Measurements from ENCODE around the gene EYA2.

DNA sequence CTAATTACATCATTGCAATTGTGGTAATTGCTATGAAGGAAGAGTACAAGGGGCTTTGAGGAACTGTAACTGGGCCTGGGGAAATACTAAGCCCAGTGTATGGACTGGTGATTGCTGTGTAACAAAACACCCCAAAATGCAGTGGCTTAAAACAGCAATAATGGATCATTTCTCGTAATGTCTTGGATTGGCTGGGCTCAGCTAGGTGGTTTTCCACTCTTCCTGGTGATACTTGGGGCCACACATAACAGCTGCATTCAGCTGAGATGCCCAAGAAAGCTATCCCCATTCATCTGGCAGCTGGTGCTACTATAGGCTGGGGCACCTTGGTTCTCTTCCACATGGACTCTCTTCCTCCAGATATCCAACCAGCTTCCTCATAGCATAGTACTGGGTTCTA lies 150.3 kb downstream of the EYA2 start:
- no peak for TF ChIP-seq CTCF (conservative IDR thresholded peaks at IDR 0.05; ENCODE audit: low read length)
- TF ChIP-seq EZH2phosphoT487 (IDR thresholded peaks at IDR 0.05; ENCODE audit: borderline replicate concordance) = no peak

Measured in Loucy (cell line).